ENCODE data around the gene PROX1.
"Not testable (repeated sequence)": the region's sequence is repeated elsewhere in the genome, so short reads cannot be mapped to it uniquely, and the experiment has no call there.

PROX1 gene

DNA sequence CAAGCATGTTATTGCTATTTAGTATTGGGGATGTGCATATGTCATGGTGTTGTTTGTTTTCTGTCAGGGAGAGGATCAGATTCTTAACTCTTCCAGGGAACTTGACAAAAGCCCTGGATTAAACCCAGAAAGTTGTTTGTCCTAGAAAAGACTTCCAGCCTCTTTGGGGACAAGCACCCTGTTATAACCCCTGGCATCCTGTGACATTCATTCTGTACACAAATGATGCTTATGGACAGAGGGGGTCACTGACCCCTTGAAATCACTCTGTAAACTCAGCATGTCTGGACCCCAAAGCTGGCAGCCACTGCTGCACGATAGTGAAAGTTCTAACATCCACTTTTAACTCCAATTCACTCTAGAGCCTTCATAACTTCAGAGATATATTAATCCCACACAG, 81.2 kb downstream of the PROX1 start:
- no peak for DNase-seq (ENCODE audit: low read depth in 2 of 2)

DNA sequence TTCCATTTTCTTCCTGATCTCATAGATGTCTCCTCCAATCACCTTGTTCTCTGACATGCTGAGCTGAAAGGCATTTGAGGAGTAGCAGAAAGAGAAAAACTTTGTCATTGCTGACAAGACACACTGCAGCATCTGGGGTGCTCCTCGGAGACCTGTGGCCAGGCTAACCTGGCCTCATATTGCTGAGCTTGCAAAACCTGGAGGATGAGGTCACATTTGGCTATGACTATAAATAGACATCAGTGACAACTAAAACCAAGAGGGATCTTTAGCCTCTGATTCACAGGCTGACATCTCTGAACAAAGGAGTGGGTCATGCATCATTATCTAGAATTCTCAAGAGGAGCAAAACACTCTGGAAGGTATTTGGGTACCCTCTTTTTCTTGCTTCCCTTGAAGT, 83.7 kb downstream of the PROX1 start:
- no peak for DNase-seq (ENCODE audit: low read depth in 2 of 2)

DNA sequence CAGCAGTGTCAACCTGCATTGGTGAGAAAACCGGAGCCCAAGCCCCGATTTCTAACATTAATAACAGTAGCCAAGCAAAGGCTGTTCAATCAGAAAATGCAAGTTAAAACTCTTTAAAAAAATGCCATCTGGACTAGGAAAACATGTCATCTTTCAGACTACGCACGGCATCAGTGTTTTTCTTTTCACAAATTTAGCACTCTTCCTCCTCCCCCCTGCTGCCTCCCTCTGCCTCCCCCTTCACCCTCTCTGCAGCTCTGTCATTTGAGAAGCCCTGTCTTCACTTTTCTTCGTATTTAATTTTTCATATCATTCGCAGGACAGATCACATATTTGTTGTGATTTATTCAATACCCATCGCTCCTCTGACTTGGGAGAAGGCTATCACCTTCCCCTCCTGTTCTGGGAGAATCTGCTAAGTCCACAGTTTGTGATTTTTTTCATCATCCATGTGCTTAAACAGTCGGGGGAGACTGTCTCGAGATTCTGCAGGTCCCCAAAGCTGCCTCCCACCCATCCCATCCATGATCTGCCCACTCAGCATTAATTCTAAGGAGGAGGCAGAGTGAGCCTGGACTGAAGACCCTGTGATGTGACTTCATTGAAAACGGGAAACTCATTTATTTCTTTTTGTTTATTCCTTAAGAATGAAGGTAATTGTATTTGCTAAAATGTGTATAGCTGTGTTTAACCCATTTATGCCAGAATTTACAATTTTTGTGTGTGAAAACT, 84.8 kb downstream of the PROX1 start:
- DNase-seq (ENCODE audit: low read depth in 2 of 2): no peak

GRCh38 chr1:214074477-214074876, 86.7 kb downstream of the PROX1 start:
- DNase-seq (ENCODE audit: low read depth in 2 of 2): no peak

DNA sequence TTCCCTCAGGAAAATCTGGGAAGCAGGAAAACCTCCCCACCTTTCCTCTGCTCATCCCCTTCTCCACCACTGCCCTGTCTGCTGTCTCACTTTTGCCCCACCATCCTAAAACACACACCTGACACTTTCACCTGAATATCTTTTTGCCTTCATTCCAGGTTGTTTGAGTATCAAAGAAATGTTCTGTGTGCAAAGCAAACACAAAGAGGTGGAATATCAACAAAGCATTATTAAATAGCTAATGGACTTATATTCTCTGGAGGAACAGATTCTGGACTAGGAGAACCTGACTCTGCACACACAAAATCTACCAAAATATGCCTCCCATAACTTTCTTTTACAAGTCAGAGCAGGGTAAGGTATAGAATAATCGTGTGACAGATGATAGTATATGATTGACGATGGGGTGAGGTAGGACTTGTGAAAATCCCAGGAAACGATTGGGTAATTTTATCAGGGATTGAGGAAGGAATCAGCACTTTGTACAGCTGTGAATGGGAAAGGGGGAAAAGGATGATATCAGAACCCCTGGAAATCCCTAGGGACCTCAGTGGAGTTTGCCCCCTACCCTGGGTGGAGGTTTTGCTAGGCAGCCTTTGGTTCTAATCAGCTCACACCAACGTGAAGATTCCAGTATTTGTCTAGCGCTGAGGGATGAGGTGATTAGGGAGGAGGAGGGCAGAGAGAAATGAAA, 87.7 kb downstream of the PROX1 start:
- DNase-seq (ENCODE audit: low read depth in 2 of 2): no peak

- no peak for DNase-seq (ENCODE audit: low read depth in 2 of 2)
Measured at GRCh38 chr1:214075999-214076707, 88.4 kb downstream of the PROX1 start.

GRCh38 chr1:214076708-214077065, 88.9 kb downstream of the PROX1 start:
- no peak for DNase-seq (ENCODE audit: low read depth in 2 of 2)

DNA sequence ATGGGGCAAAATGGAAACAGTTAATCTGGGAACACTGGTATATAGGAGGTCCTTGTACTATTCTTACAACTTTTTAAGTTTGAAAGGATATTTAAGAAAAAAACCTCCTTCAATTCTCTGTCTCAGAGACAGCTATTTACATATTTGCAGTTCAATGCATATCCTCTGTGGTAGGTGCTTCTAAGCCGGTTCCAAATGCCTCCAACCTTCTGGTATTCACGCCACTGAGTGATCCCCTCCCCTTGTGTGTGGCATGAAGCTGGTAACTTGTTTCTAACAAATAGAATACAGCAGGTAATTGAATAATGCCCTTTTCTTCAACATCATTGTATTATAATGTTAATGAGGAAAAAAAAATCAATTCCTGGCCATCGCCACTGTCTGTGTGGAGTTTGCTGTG, 91.2 kb downstream of the PROX1 start:
- DNase-seq (ENCODE audit: low read depth in 2 of 2): no peak

GRCh38 chr1:214085325-214085724, 97.6 kb downstream of the PROX1 start:
- DNase-seq (ENCODE audit: low read depth in 2 of 2): no peak

- DNase-seq (ENCODE audit: low read depth in 2 of 2): no peak
Measured at GRCh38 chr1:214086945-214087344, 99.2 kb downstream of the PROX1 start.

DNA sequence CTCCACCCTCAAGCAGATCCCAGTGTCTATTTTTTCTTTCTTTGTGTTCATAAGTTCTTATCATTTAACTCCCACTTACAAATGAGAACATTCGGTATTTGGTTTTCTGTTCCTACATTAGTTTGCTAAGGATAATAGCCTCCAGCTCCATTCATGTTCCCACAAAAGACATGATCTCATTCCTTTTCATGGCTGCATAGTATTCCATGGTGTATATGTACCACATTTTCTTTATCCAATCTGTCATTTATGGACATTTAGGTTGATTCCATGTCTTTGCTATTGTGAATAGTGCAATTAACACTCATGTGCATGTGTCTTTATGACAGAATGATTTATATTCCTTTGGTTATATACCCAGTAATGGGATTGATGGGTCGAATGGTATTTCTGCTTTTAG, 101.2 kb downstream of the PROX1 start:
- DNase-seq (ENCODE audit: low read depth in 2 of 2): not testable (repeated sequence)
